SK-N-SH (cell line): Measurements from ENCODE around the gene WWOX. TPM values are rescaled to one million over a fixed set of nuclear protein-coding genes. Genes with fewer than 3 reads are reported as not detected.

ENCODE experiments used
- CTCF ChIA-PET: fragments of 300-600, 350-600 bp; formaldehyde crosslinking; extraction: SDS; loops from one replicate; lab custom pipeline; 2021; lab: Yijun Ruan, JAX
- POLR2A ChIA-PET: fragments of 350-600 bp; sonication (Branson Sonifier 250); formaldehyde crosslinking; extraction: SDS; loops from one replicate; lab custom pipeline; 2020; ENCODE audit warnings: antibody characterized with exemption, inconsistent platforms; lab: Yijun Ruan, JAX
- DNase-seq: peaks from one replicate; pipeline ENCODE4 v3.0.0; 2012
- H2AFZ ChIP-seq: fragments of 200-600 bp; sonication (generic); 2 replicates; pipeline ENCODE4 v1.8.1; 2016; ENCODE audit warnings: antibody characterized with exemption, mild to moderate bottlenecking, low read depth
- H3F3A ChIP-seq: fragments of 200-600 bp; sonication (generic); replicated peaks from 2 replicates; pipeline ENCODE3; 2016; ENCODE audit warnings: antibody characterized with exemption, mild to moderate bottlenecking; ENCODE audit not compliant: insufficient read depth
- H3K27ac ChIP-seq, 2 experiments: fragments of 200-500 bp in 1 of 2; fragments of 200-600 bp in 1 of 2; sonication (Bioruptor generic) in 1 of 2; sonication (generic), shearing (Covaris generic) in 1 of 2; 2 replicates each; pipeline versions ENCODE4 v1.5.1 to v1.6.1; 2014 to 2016; ENCODE audit warnings: low read depth in 2 of 2, inconsistent platforms in 1 of 2, low read length in 1 of 2, mild to moderate bottlenecking in 1 of 2, mixed read lengths in 1 of 2
- H3K27me3 ChIP-seq: fragments of 200-600 bp; sonication (generic), shearing (Covaris generic); 2 replicates; pipeline ENCODE4 v1.6.1; 2016; ENCODE audit warnings: mixed run types; ENCODE audit not compliant: insufficient read depth
- H3K36me3 ChIP-seq, 2 experiments: fragments of 200-500 bp in 1 of 2; fragments of 200-600 bp in 1 of 2; sonication (Bioruptor generic) in 1 of 2; sonication (generic) in 1 of 2; replicated peaks in 1 of 2; 2 replicates each; pipeline versions ENCODE3 to v1.5.1; 2014 to 2016; ENCODE audit warnings: low read length in 1 of 2, mild to moderate bottlenecking in 1 of 2; ENCODE audit not compliant: insufficient read depth in 2 of 2, control insufficient read depth in 1 of 2
- H3K4me1 ChIP-seq, 2 experiments: fragments of 200-500 bp in 1 of 2; fragments of 200-600 bp in 1 of 2; sonication (Bioruptor generic) in 1 of 2; sonication (generic), shearing (Covaris generic) in 1 of 2; 2 replicates each; pipeline versions ENCODE4 v1.5.1 to v1.6.1; 2014 to 2016; ENCODE audit warnings: low read depth in 1 of 2, low read length in 1 of 2, mixed run types in 1 of 2; ENCODE audit not compliant: insufficient read depth in 2 of 2, control insufficient read depth in 1 of 2
- H3K4me2 ChIP-seq: fragments of 200-600 bp; sonication (generic), shearing (Covaris generic); 2 replicates; pipeline ENCODE4 v1.6.1; 2017; ENCODE audit warnings: mixed run types
- H3K4me3 ChIP-seq, 2 experiments: fragments of 200-500 bp in 1 of 2; fragments of 200-600 bp in 1 of 2; sonication (Bioruptor generic) in 1 of 2; sonication (generic), shearing (Covaris generic) in 1 of 2; 2 replicates each; pipeline versions ENCODE4 v1.5.1 to v1.8.1; 2014 to 2016; ENCODE audit warnings: low read depth in 2 of 2, inconsistent platforms in 1 of 2, low read length in 1 of 2, mild to moderate bottlenecking in 1 of 2, mixed read lengths in 1 of 2, moderate library complexity in 1 of 2
- H3K79me2 ChIP-seq: fragments of 200-600 bp; sonication (generic); 2 replicates; pipeline ENCODE4 v1.8.1; 2017; ENCODE audit warnings: mild to moderate bottlenecking; ENCODE audit not compliant: insufficient read depth
- H3K9ac ChIP-seq: fragments of 200-600 bp; sonication (generic); 2 replicates; pipeline ENCODE4 v1.6.1; 2017; ENCODE audit warnings: mixed run types
- H3K9me2 ChIP-seq: fragments of 200-600 bp; sonication (generic); 2 replicates; pipeline ENCODE4 v1.6.1; 2017; ENCODE audit warnings: mixed run types
- H3K9me3 ChIP-seq: fragments of 200-600 bp; sonication (generic); 2 replicates; pipeline ENCODE4 v1.6.1; 2017; ENCODE audit warnings: mixed run types, mild to moderate bottlenecking, moderate library complexity
- H4K20me1 ChIP-seq: fragments of 200-600 bp; sonication (generic); 2 replicates; pipeline ENCODE4 v1.6.1; 2017; ENCODE audit warnings: mild to moderate bottlenecking, mixed run types; ENCODE audit not compliant: insufficient read depth
- CHD2 ChIP-seq: fragments of 150-350 bp; IDR thresholded peaks from 2 replicates; pipeline ENCODE4 v1.6.1; 2018; ENCODE audit warnings: low read length; ENCODE audit not compliant: partially characterized antibody
- ELF1 ChIP-seq: IDR thresholded peaks from 2 replicates; pipeline ENCODE4 v1.4.0; 2012
- FOSL2 ChIP-seq: IDR thresholded peaks from 2 replicates; pipeline ENCODE4 v1.4.0; 2012; ENCODE audit warnings: low read depth, mild to moderate bottlenecking, moderate library complexity, borderline replicate concordance
- FOXJ3 ChIP-seq: sonication (generic); formaldehyde crosslinking; IDR thresholded peaks from 2 replicates; pipeline ENCODE4 v1.5.1; 2020; ENCODE audit warnings: mild to moderate bottlenecking, missing genetic modification reagents
- GABPA ChIP-seq: IDR thresholded peaks from 2 replicates; pipeline ENCODE4 v1.4.0; 2012; ENCODE audit warnings: low read depth, mild to moderate bottlenecking
- MXI1 ChIP-seq: IDR thresholded peaks from 2 replicates; pipeline ENCODE4 v1.6.1; 2012; ENCODE audit warnings: mild to moderate bottlenecking, low read depth, low read length, improper control_type of control experiment
- NFIC ChIP-seq: IDR thresholded peaks from 2 replicates; pipeline ENCODE4 v1.4.0; 2012; ENCODE audit warnings: borderline replicate concordance
- POLR2AphosphoS5 ChIP-seq: IDR thresholded peaks from 2 replicates; pipeline ENCODE4 v1.6.1; 2012; ENCODE audit warnings: low read depth, low read length
- RAD21 ChIP-seq: IDR thresholded peaks from 2 replicates; pipeline ENCODE4 v1.6.1; 2012; ENCODE audit warnings: mild to moderate bottlenecking, low read length
- RXRA ChIP-seq: IDR thresholded peaks from 2 replicates; pipeline ENCODE4 v1.4.0; 2012; ENCODE audit warnings: low read depth, mild to moderate bottlenecking, borderline replicate concordance
- SIN3A ChIP-seq: IDR thresholded peaks from 2 replicates; pipeline ENCODE4 v1.6.1; 2012; ENCODE audit warnings: low read depth, mild to moderate bottlenecking, low read length, moderate library complexity, borderline replicate concordance
- SMC3 ChIP-seq: IDR thresholded peaks from 2 replicates; pipeline ENCODE4 v1.6.1; 2012; ENCODE audit warnings: low read depth, low read length, improper control_type of control experiment
- TEAD4 ChIP-seq: IDR thresholded peaks from 2 replicates; pipeline ENCODE4 v1.4.0; 2012; ENCODE audit warnings: mild to moderate bottlenecking, borderline replicate concordance; ENCODE audit not compliant: insufficient read depth
- WGBS: methylation state at CpG from one replicate; pipeline ENCODE4 v1.1.6; 2017; ENCODE audit warnings: low lambda C conversion rate; 5-methylcytosine and 5-hydroxymethylcytosine counted together
- polyA plus RNA-seq, 3 experiments: library from polyadenylated mRNA; depleted of rRNA; stranded (reverse); fragments of >200 nt; gene quantifications; 2 replicates each; pipeline ENCODE4 v1.2.3, GENCODE V29; 2012
- TF ChIP-seq, protein P1 (sequence below): IDR thresholded peaks from 2 replicates; pipeline ENCODE4 v1.6.1; 2012; ENCODE audit warnings: mild to moderate bottlenecking, low read depth, low read length, moderate library complexity
- TF ChIP-seq, protein P2 (sequence below): fragments of 150-350 bp; IDR thresholded peaks from 2 replicates; pipeline ENCODE4 v1.6.1; 2017; ENCODE audit warnings: antibody characterized with exemption, low read length, low read depth, borderline replicate concordance

WWOX gene
- polyA plus RNA-seq, 1 of the 3 experiments (the other 2 are of a cell fraction): 10.8 TPM

DNA sequence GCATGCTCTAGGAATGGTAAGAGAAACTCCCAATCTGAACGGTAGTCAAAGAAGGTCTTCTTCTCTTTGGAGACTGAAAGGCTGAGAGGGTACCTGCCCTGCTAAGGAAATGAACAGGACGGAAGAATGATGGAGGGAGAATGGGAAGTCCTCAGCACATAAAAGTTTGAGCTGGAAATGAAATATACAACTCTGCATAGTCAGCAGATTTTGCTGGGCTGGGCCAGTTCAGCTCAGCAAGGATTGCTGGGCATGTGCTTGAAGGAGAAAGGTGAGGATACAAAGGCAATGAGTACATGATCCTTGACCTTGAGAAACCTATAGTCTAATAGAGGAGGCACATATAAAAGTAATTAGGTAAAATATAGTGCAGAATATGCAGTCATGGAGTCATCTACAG is 831.8 kb downstream of the WWOX start:
- H3K4me2 ChIP-seq: no peak overlapping the region
- H3F3A ChIP-seq: no peaks in the 10 kb centered on the region
- no peak for TF ChIP-seq SIN3A
- no peak for TF ChIP-seq MXI1
- no peak for TF ChIP-seq NFIC
- TF ChIP-seq TEAD4: no peak
- no peak for TF ChIP-seq FOXJ3 (CRISPR knock-in tag)
- no peaks in the 10 kb centered on the region; the same call in 1 of the 2 replicates for H3K9me3 ChIP-seq
- no peaks in the 10 kb centered on the region for H3K79me2 ChIP-seq
- H4K20me1 ChIP-seq: no peaks in the 10 kb centered on the region
- H3K27me3 ChIP-seq: no peaks in the 10 kb centered on the region
- CTCF ChIA-PET: no interaction called here
- no peaks in the 10 kb centered on the region for H3K9me2 ChIP-seq
- H3K27ac ChIP-seq: no peak overlapping the region
- H3K36me3 ChIP-seq: no peaks in the 10 kb centered on the region
- H3K4me3 ChIP-seq: no peak overlapping the region
- DNase-seq: no peak
- 33% methylated on average over 2 of the region's 2 CpGs for WGBS
- H2AFZ ChIP-seq: no peak overlapping the region
- no peaks in the 10 kb centered on the region for H3K4me1 ChIP-seq
- H3K9ac ChIP-seq: no peak overlapping the region
- POLR2A ChIA-PET: no interaction called here

- Histone ChIP-seq H3K4me1 (no peaks in the 10 kb centered on the region), H3K9ac (no peak overlapping the region), H3F3A (no peaks in the 10 kb centered on the region), H3K9me2 (no peaks in the 10 kb centered on the region), H3K4me3 (no peak overlapping the region)
- WGBS: 37% methylated on average over 4 of the region's 4 CpGs
- TF ChIP-seq POLR2AphosphoS5 (no peak), FOSL2 (no peak), SMC3 (no peak), RAD21 (no peak), GABPA (no peak), ELF1 (no peak), MXI1 (no peak), RXRA (no peak), CHD2 (no peak), FOXJ3 (CRISPR knock-in tag) (no peak)
- TF ChIP-seq, protein P1, sequence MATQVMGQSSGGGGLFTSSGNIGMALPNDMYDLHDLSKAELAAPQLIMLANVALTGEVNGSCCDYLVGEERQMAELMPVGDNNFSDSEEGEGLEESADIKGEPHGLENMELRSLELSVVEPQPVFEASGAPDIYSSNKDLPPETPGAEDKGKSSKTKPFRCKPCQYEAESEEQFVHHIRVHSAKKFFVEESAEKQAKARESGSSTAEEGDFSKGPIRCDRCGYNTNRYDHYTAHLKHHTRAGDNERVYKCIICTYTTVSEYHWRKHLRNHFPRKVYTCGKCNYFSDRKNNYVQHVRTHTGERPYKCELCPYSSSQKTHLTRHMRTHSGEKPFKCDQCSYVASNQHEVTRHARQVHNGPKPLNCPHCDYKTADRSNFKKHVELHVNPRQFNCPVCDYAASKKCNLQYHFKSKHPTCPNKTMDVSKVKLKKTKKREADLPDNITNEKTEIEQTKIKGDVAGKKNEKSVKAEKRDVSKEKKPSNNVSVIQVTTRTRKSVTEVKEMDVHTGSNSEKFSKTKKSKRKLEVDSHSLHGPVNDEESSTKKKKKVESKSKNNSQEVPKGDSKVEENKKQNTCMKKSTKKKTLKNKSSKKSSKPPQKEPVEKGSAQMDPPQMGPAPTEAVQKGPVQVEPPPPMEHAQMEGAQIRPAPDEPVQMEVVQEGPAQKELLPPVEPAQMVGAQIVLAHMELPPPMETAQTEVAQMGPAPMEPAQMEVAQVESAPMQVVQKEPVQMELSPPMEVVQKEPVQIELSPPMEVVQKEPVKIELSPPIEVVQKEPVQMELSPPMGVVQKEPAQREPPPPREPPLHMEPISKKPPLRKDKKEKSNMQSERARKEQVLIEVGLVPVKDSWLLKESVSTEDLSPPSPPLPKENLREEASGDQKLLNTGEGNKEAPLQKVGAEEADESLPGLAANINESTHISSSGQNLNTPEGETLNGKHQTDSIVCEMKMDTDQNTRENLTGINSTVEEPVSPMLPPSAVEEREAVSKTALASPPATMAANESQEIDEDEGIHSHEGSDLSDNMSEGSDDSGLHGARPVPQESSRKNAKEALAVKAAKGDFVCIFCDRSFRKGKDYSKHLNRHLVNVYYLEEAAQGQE: no peak
- TF ChIP-seq, protein P2, sequence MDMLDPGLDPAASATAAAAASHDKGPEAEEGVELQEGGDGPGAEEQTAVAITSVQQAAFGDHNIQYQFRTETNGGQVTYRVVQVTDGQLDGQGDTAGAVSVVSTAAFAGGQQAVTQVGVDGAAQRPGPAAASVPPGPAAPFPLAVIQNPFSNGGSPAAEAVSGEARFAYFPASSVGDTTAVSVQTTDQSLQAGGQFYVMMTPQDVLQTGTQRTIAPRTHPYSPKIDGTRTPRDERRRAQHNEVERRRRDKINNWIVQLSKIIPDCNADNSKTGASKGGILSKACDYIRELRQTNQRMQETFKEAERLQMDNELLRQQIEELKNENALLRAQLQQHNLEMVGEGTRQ: no peak
- TF ChIP-seq, all 33 proteins: peak for 0
- Histone ChIP-seq H3K4me2 (no peak overlapping the region), H3K27me3 (no peaks in the 10 kb centered on the region), H3K27ac (no peak overlapping the region), H3K79me2 (no peaks in the 10 kb centered on the region), H3K36me3 (no peaks in the 10 kb centered on the region), H2AFZ (no peak overlapping the region), H3K9me3 (no peaks in the 10 kb centered on the region; the same call in 1 of the 2 replicates), H4K20me1 (no peaks in the 10 kb centered on the region)
- no peak for DNase-seq
- CTCF ChIA-PET: no interaction called here
- POLR2A ChIA-PET: no interaction called here
Observed at GRCh38 chr16:78931678-78932077, 832.2 kb downstream of the WWOX start.
